H1 (cell line): ENCODE measurements around the gene SCN1B. TPM values are rescaled to one million over a fixed set of nuclear protein-coding genes. Genes with fewer than 3 reads are reported as not detected.

Source experiments
- CTCF ChIA-PET: fragments of 300-600 bp; sonication (Branson Sonifier 250); formaldehyde crosslinking; loops from one replicate; lab custom pipeline; 2021; ENCODE audit not compliant: partially characterized antibody; lab: Charles Lee
- POLR2A ChIA-PET: fragments of 300-600 bp; sonication (Branson Sonifier 250); formaldehyde crosslinking; loops from one replicate; lab custom pipeline; 2021; ENCODE audit warnings: inconsistent platforms; ENCODE audit not compliant: partially characterized antibody; lab: Charles Lee
- DNase-seq, 2 experiments: peaks; one replicate each; pipeline versions ENCODE4 v3.0.0 to v3.0.0-alpha.2; 2010 to 2022; ENCODE audit warnings: low spot score in 2 of 2, low read depth in 1 of 2, mixed read lengths in 1 of 2
- FAIRE-seq: peaks from 2 replicates; lab custom pipeline; 2011; peaks lifted over from hg19 to GRCh38; lab: Jason Lieb, UNC
- H2AFZ ChIP-seq: 2 replicates; pipeline ENCODE4 v1.8.1; 2012; ENCODE audit warnings: low read length, inconsistent platforms
- H2AK5ac ChIP-seq: 2 replicates; pipeline ENCODE4 v1.6.1; 2013; ENCODE audit warnings: low read depth, low read length
- H2BK120ac ChIP-seq: replicated peaks from 2 replicates; pipeline ENCODE3; 2013; ENCODE audit warnings: low read depth, low read length, inconsistent platforms
- H2BK12ac ChIP-seq: 2 replicates; pipeline ENCODE4 v1.6.1; 2013; ENCODE audit warnings: low read depth, low read length
- H2BK15ac ChIP-seq: 2 replicates; pipeline ENCODE4 v1.6.1; 2013; ENCODE audit warnings: low read length
- H2BK20ac ChIP-seq: 2 replicates; pipeline ENCODE4 v1.6.1; 2013; ENCODE audit warnings: low read length
- H2BK5ac ChIP-seq: 2 replicates; pipeline ENCODE4 v1.6.1; 2013; ENCODE audit warnings: low read depth, low read length
- H3K14ac ChIP-seq: 2 replicates; pipeline ENCODE4 v1.6.1; 2013; ENCODE audit warnings: inconsistent platforms; ENCODE audit not compliant: insufficient read length
- H3K18ac ChIP-seq: 2 replicates; pipeline ENCODE4 v1.6.1; 2013; ENCODE audit warnings: low read length; ENCODE audit errors: extremely low read depth
- H3K23ac ChIP-seq: 2 replicates; pipeline ENCODE4 v1.6.1; 2013; ENCODE audit warnings: inconsistent platforms; ENCODE audit not compliant: insufficient read length
- H3K23me2 ChIP-seq: 2 replicates; pipeline ENCODE4 v1.6.1; 2013; ENCODE audit warnings: low read depth, low read length
- H3K27ac ChIP-seq: 2 replicates; pipeline ENCODE4 v1.6.1; 2011; ENCODE audit warnings: low read depth, low read length, inconsistent platforms
- H3K27me3 ChIP-seq, 4 experiments: replicated peaks in 1 of 4; 1 replicate in 1 of 4; 2 replicates in 3 of 4; pipeline versions ENCODE4 v1.6.1 to v1.8.1; 2011 to 2013; ENCODE audit warnings: low read length in 3 of 4, mild to moderate bottlenecking in 3 of 4, inconsistent platforms in 2 of 4, mixed read lengths in 2 of 4, moderate library complexity in 1 of 4; ENCODE audit not compliant: control insufficient read depth in 3 of 4, insufficient read depth in 3 of 4; ENCODE audit errors: extremely low read depth in 1 of 4
- H3K36me3 ChIP-seq, 4 experiments: 2 replicates each; pipeline versions ENCODE4 v1.6.1 to v1.8.1; 2011 to 2013; ENCODE audit warnings: mild to moderate bottlenecking in 4 of 4, low read length in 3 of 4, moderate library complexity in 2 of 4, control low read depth in 1 of 4, inconsistent platforms in 1 of 4; ENCODE audit not compliant: insufficient read depth in 4 of 4, control insufficient read depth in 2 of 4
- H3K4ac ChIP-seq: replicated peaks from 2 replicates; pipeline ENCODE3; 2013; ENCODE audit warnings: low read length, low read depth, mixed read lengths, inconsistent platforms; ENCODE audit not compliant: insufficient read length
- H3K4me1 ChIP-seq, 4 experiments: replicated peaks in 1 of 4; 1 replicate in 1 of 4; 2 replicates in 3 of 4; pipeline versions ENCODE4 v1.6.1 to v1.8.1; 2011 to 2013; ENCODE audit warnings: low read length in 3 of 4, inconsistent platforms in 2 of 4, mixed read lengths in 1 of 4; ENCODE audit not compliant: insufficient read depth in 4 of 4, control insufficient read depth in 3 of 4
- H3K4me2 ChIP-seq, 2 experiments: 2 replicates each; pipeline versions ENCODE4 v1.6.1 to v1.8.1; 2011 to 2013; ENCODE audit warnings: low read depth in 2 of 2, low read length in 2 of 2, control low read depth in 1 of 2, inconsistent platforms in 1 of 2, mild to moderate bottlenecking in 1 of 2; ENCODE audit not compliant: insufficient read depth in 1 of 2
- H3K4me3 ChIP-seq, 4 experiments: fragments of 200-600, 300-600 bp in 1 of 4; sonication (generic), shearing (Covaris generic), sonication (Bioruptor Twin) in 1 of 4; 2 replicates each; pipeline versions ENCODE4 v1.5.1 to v1.8.1; 2011 to 2016; ENCODE audit warnings: low read length in 4 of 4, low read depth in 3 of 4, control low read depth in 2 of 4, inconsistent platforms in 2 of 4, mild to moderate bottlenecking in 2 of 4, mixed read lengths in 1 of 4, moderate library complexity in 1 of 4; ENCODE audit not compliant: insufficient read depth in 2 of 4; ENCODE audit errors: extremely low read depth in 1 of 4
- H3K56ac ChIP-seq: replicated peaks from 2 replicates; pipeline ENCODE3; 2013; ENCODE audit warnings: low read depth, mild to moderate bottlenecking, mixed read lengths, low read length, inconsistent platforms; ENCODE audit not compliant: insufficient read length
- H3K79me1 ChIP-seq: 2 replicates; pipeline ENCODE4 v1.6.1; 2013; ENCODE audit warnings: low read depth, low read length, control low read depth
- H3K79me2 ChIP-seq, 2 experiments: 2 replicates each; pipeline versions ENCODE4 v1.6.1 to v1.8.1; 2012 to 2013; ENCODE audit warnings: low read length in 2 of 2, mild to moderate bottlenecking in 2 of 2, inconsistent platforms in 1 of 2; ENCODE audit not compliant: insufficient read depth in 2 of 2, control insufficient read depth in 1 of 2
- H3K9ac ChIP-seq, 4 experiments: replicated peaks in 1 of 4; 1 replicate in 1 of 4; 2 replicates in 3 of 4; pipeline versions ENCODE4 v1.6.1 to v1.8.1; 2011 to 2013; ENCODE audit warnings: low read depth in 3 of 4, low read length in 3 of 4, control low read depth in 2 of 4, mild to moderate bottlenecking in 2 of 4, moderate library complexity in 2 of 4, inconsistent platforms in 1 of 4; ENCODE audit errors: extremely low read depth in 1 of 4
- H3K9me3 ChIP-seq, 2 experiments: 2 replicates each; pipeline versions ENCODE4 v1.6.1 to v1.8.1; 2012 to 2013; ENCODE audit warnings: mild to moderate bottlenecking in 2 of 2, moderate library complexity in 2 of 2, control low read depth in 1 of 2, inconsistent platforms in 1 of 2, low read depth in 1 of 2, low read length in 1 of 2, mixed read lengths in 1 of 2; ENCODE audit not compliant: insufficient read depth in 2 of 2
- H4K20me1 ChIP-seq, 2 experiments: replicated peaks in 1 of 2; 2 replicates each; pipeline versions ENCODE3 to v1.8.1; 2011 to 2013; ENCODE audit warnings: inconsistent platforms in 2 of 2, low read length in 2 of 2, mild to moderate bottlenecking in 1 of 2; ENCODE audit not compliant: insufficient read depth in 2 of 2, control insufficient read depth in 1 of 2
- H4K5ac ChIP-seq: 2 replicates; pipeline ENCODE4 v1.6.1; 2013; ENCODE audit warnings: low read length, low read depth, mixed read lengths, inconsistent platforms; ENCODE audit not compliant: insufficient read length
- H4K8ac ChIP-seq: 2 replicates; pipeline ENCODE4 v1.8.0; 2013; ENCODE audit warnings: mild to moderate bottlenecking, moderate library complexity, low read length, inconsistent platforms; ENCODE audit not compliant: insufficient read depth; ENCODE audit errors: extremely low read depth
- H4K91ac ChIP-seq: replicated peaks from 2 replicates; pipeline ENCODE3; 2013; ENCODE audit warnings: low read length, mixed read lengths, inconsistent platforms; ENCODE audit not compliant: insufficient read length
- ASH2L ChIP-seq: fragments of 200-600, 300-600 bp; sonication (generic); IDR thresholded peaks from one replicate; pipeline ENCODE4 v1.7.1; 2017; ENCODE audit warnings: low read length
- CBX8 ChIP-seq: fragments of 300-800, 300-1000 bp; sonication (generic); IDR thresholded peaks from 2 replicates; pipeline ENCODE4 v1.7.1; 2016; ENCODE audit warnings: low read depth, low read length, borderline replicate concordance
- CREB1 ChIP-seq: IDR thresholded peaks from 2 replicates; pipeline ENCODE4 v1.6.1; 2012; ENCODE audit warnings: inconsistent platforms
- CTBP2 ChIP-seq: IDR thresholded peaks from 2 replicates; pipeline ENCODE4 v1.7.0; 2011; ENCODE audit warnings: borderline replicate concordance, mild to moderate bottlenecking, moderate library complexity, mixed read lengths, low read length; ENCODE audit not compliant: insufficient read depth, insufficient read length
- EGR1 ChIP-seq: IDR thresholded peaks from 2 replicates; pipeline ENCODE4 v1.6.1; 2011; ENCODE audit warnings: low read depth, low read length, borderline replicate concordance
- NRF1 ChIP-seq: IDR thresholded peaks from 2 replicates; pipeline ENCODE4 v1.6.1; 2011; ENCODE audit warnings: mild to moderate bottlenecking, low read depth, low read length, improper control_type of control experiment
- TEAD4 ChIP-seq: IDR thresholded peaks from 2 replicates; pipeline ENCODE4 v1.6.1; 2012; ENCODE audit warnings: low read depth, low read length, inconsistent platforms, mixed read lengths
- ZNF274 ChIP-seq: IDR thresholded peaks from 2 replicates; pipeline ENCODE4 v1.7.0; 2012; ENCODE audit warnings: low read length, borderline replicate concordance; ENCODE audit errors: extremely low read depth
- WGBS, 2 experiments: shearing (Covaris generic) in 1 of 2; methylation state at CpG; one replicate each; pipeline versions ENCODE4 v1.1.6 to v1.1.7; 2013 to 2015; ENCODE audit warnings: low lambda C conversion rate in 2 of 2, mixed read lengths in 2 of 2, inconsistent platforms in 1 of 2, low coverage in 1 of 2, missing lambda C conversion rate in 1 of 2; ENCODE audit not compliant: insufficient replicate concordance in 2 of 2, insufficient coverage in 1 of 2, insufficient read length in 1 of 2; ENCODE audit errors: extremely low coverage in 1 of 2, missing lambda C conversion rate in 1 of 2; 5-methylcytosine and 5-hydroxymethylcytosine counted together
- polyA plus RNA-seq, 7 experiments: library from polyadenylated mRNA; depleted of rRNA in 3 of 7; stranded (reverse) in 5 of 7; unstranded in 2 of 7; fragments of >200 nt in 5 of 7; fragments of 200-250 nt in 2 of 7; gene quantifications; 1 replicate in 5 of 7; 2 replicates in 1 of 7; 4 replicates in 1 of 7; pipeline versions ENCODE4 v1.2.1 to v1.2.3, GENCODE V29; 2011 to 2013; ENCODE audit warnings: missing spikeins in 2 of 7, mixed read lengths in 2 of 7
- total RNA-seq: library from RNA; stranded (reverse); fragmentation: NEBNext Ultra II Directional; extraction: Animal tissue kit (Norgen Biotek cat#: 25700); gene quantifications from 2 replicates; pipeline ENCODE4 v1.2.1, GENCODE V29; 2021

The SCN1B gene
- total and polyA plus RNA-seq, 2 of the 8 experiments (the other 6 are each of a cell fraction or from before 2014, with no cell fraction given) = 3.1 to 3.5 TPM

- Histone ChIP-seq H3K23ac (no peak overlapping the region), H3K27me3 (no peaks in the 10 kb centered on the region), H3K27ac (no peak overlapping the region), H3K18ac (no peak overlapping the region), H2AK5ac (no peak overlapping the region), H3K9ac (no peak overlapping the region), H3K79me1 (no peaks in the 10 kb centered on the region), H3K56ac (no peak overlapping the region), H2BK15ac (no peak overlapping the region), H2BK5ac (no peak overlapping the region), H2BK12ac (no peak overlapping the region), H3K23me2 (no peaks in the 10 kb centered on the region), H4K8ac (no peak overlapping the region), H4K5ac (no peak overlapping the region), H2BK120ac (no peak overlapping the region), H3K9me3 (no peaks in the 10 kb centered on the region), H3K14ac (no peak overlapping the region), H3K4me3 (no peak overlapping the region), H3K4me1 (peaks cover 0 to 11% (median 2%) of the 10 kb centered on the region in 4 experiments; a peak in 5 of 7 replicates), H2BK20ac (no peak overlapping the region), H3K4me2 (no peak overlapping the region), H3K36me3 (no peaks in the 10 kb centered on the region; a peak in 1 of 8 replicates), H4K91ac (no peak overlapping the region), H4K20me1 (no peaks in the 10 kb centered on the region)
- 89% methylated on average over 9 of the region's 9 CpGs; no CpG with 5 or more reads in 1 of the 2 experiments for WGBS, 2 experiments
- no peak for FAIRE-seq
- CTCF ChIA-PET = interaction anchor here (0.7 to 13.0 kb wide), 7 partner anchors 9 to 82 kb away, joined by 4 to 105 read pairs (median 12); partner anchors contain the start of gene LGI4
- POLR2A ChIA-PET = interaction anchor here (0.9 to 3.8 kb wide), 4 partner anchors 10 to 14 kb away, joined by 3 to 18 read pairs (median 12); partner anchors contain the start of gene HPN
- TF ChIP-seq CREB1 (no peak), ZNF274 (no peak), CTBP2 (no peak), ASH2L (no peak), CBX8 (no peak), NRF1 (no peak), EGR1 (no peak), TEAD4 (no peak)
- TF ChIP-seq, all 59 proteins: peak for 0
- no peak for DNase-seq
- no peaks in the 10 kb centered on the region for H3K79me2 ChIP-seq
- no peak overlapping the region for H2AFZ ChIP-seq
- no peak overlapping the region for H3K4ac ChIP-seq
These were observed 23.5 kb downstream of the SCN1B start for GRCh38 chr19:35053667-35054293.
